Left ventricle myocardium inferior (tissue), 1 donor: Measurements from ENCODE around the gene POLA1. TPM values are rescaled to one million over a fixed set of nuclear protein-coding genes. Genes with fewer than 3 reads are reported as not detected.

Experiments used
- DNase-seq: peaks from one replicate; pipeline ENCODE4 v3.0.0-alpha.2; 2020
- H3K27ac ChIP-seq: fragments of 200-600 bp; replicated peaks from 2 replicates; pipeline ENCODE4 v1.8.0; 2021
- H3K27me3 ChIP-seq: fragments of 200-600 bp; 2 replicates; pipeline ENCODE4 v1.8.0; 2021; ENCODE audit warnings: low read depth
- H3K36me3 ChIP-seq: fragments of 200-600 bp; 2 replicates; pipeline ENCODE4 v1.8.0; 2021
- H3K4me1 ChIP-seq: fragments of 200-600 bp; 2 replicates; pipeline ENCODE4 v1.8.0; 2021
- H3K4me3 ChIP-seq: fragments of 200-600 bp; 2 replicates; pipeline ENCODE4 v1.8.0; 2021; ENCODE audit warnings: mild to moderate bottlenecking, moderate library complexity
- H3K9me3 ChIP-seq: fragments of 200-600 bp; replicated peaks from 2 replicates; pipeline ENCODE4 v1.8.0; 2021
- intact Hi-C: fragments of 100-400 bp; cut with micrococcal nuclease; formaldehyde crosslinking; loops from one replicate; pipeline ENCODE4 v1.11.0; 2022
- total RNA-seq: library from RNA; stranded (reverse); fragmentation: NEBNext Ultra II Directional; extraction: Animal tissue kit (Norgen Biotek cat#: 25700); gene quantifications from one replicate; pipeline ENCODE4 v1.2.1, GENCODE V29; 2021
- TF ChIP-seq, protein P1 (sequence below): fragments of 200-600 bp; IDR thresholded peaks from 2 replicates; pipeline ENCODE4 v1.8.0; 2021; ENCODE audit warnings: antibody characterized with exemption, mild to moderate bottlenecking, borderline replicate concordance
- donor health status: DM: no; HTN: yes; CAD: no; lungs with severe emphysema.

POLA1 gene
- total RNA-seq, 1 donor from 2014 or later: 7.3 TPM

DNA sequence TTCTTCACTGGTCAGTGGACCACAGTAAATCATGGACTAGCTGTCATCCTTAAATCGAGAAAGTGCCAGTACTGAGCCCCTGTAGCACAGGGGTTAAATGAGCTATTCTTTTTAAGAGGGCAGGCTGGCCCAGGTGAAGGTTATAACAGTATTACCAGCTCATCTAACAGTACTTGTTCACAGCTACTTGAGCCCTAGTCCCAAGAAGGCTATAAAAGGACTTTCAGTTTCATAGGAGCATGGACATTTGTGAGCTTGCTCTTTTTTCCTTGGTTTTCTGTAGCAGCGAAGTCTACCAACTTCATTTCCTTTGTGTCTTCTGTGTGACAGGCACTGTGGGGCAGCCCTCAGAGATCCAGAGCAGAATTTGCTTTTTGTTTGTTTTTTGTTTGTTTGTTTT lies 261.0 kb downstream of the POLA1 start:
- no peak overlapping the region for H3K4me3 ChIP-seq
- no peaks in the 10 kb centered on the region for H3K4me1 ChIP-seq
- H3K36me3 ChIP-seq: no peaks in the 10 kb centered on the region
- H3K27me3 ChIP-seq: no peaks in the 10 kb centered on the region
- DNase-seq: no peak
- TF ChIP-seq, protein P1, sequence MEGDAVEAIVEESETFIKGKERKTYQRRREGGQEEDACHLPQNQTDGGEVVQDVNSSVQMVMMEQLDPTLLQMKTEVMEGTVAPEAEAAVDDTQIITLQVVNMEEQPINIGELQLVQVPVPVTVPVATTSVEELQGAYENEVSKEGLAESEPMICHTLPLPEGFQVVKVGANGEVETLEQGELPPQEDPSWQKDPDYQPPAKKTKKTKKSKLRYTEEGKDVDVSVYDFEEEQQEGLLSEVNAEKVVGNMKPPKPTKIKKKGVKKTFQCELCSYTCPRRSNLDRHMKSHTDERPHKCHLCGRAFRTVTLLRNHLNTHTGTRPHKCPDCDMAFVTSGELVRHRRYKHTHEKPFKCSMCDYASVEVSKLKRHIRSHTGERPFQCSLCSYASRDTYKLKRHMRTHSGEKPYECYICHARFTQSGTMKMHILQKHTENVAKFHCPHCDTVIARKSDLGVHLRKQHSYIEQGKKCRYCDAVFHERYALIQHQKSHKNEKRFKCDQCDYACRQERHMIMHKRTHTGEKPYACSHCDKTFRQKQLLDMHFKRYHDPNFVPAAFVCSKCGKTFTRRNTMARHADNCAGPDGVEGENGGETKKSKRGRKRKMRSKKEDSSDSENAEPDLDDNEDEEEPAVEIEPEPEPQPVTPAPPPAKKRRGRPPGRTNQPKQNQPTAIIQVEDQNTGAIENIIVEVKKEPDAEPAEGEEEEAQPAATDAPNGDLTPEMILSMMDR: no peak
- no peaks in the 10 kb centered on the region for H3K9me3 ChIP-seq
- intact Hi-C loops: no loop called here
- no peak overlapping the region for H3K27ac ChIP-seq

DNA sequence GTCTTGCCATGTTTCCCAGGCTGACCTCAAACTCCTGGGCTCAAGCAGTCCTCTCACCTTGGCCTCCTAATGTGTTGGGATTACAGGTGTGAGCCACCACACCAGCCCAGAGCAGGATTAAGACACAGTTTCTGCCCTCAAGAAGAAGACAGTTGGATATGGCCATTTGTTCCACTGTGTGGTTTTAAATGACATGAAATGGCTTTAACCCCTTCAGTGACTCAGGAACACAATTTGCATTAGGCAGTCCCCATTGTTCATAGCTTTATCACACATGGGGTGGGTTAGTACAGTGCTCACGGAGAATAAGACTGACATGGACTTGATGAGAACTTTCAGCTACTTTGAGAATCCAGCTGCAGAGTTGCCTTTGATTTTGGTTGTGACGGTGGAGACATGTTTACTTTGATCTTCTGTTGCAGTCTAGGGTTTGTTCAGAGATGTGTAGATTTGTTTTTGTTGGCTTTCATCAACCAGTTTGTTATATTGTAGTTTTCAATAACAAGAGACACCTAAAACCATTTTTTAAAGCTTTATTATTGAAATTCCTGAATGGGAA lies 261.7 kb downstream of the POLA1 start:
- Histone ChIP-seq H3K27me3 (no peaks in the 10 kb centered on the region), H3K36me3 (no peaks in the 10 kb centered on the region), H3K4me3 (no peak overlapping the region), H3K4me1 (no peaks in the 10 kb centered on the region), H3K27ac (no peak overlapping the region), H3K9me3 (no peaks in the 10 kb centered on the region)
- TF ChIP-seq, protein P1: no peak
- intact Hi-C loops: no loop called here
- no peak for DNase-seq

DNA sequence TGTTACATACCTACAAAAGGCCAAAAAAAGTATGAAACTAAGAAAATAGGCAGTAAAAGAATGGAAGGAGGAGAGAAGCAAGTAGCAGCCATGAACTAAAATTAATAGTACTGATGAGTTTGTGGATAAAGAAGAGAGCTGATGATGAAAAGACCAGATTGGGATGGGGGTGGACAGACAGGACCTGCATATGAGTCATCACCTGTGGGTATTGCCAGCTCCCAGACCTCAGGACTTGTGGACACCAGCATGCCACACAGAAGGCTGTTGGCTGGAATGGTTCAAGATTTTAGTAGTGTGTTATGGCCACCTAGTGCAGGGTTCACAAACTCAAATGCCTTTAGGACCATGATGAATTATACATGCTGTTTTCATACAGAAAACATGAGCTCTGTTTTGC lies 263.1 kb downstream of the POLA1 start:
- TF ChIP-seq, protein P1: no peak
- Histone ChIP-seq H3K4me3 (no peak overlapping the region), H3K27me3 (no peaks in the 10 kb centered on the region), H3K4me1 (no peaks in the 10 kb centered on the region), H3K36me3 (no peaks in the 10 kb centered on the region), H3K9me3 (no peaks in the 10 kb centered on the region), H3K27ac (no peak overlapping the region)
- intact Hi-C loops: no loop called here
- no peak for DNase-seq

DNA sequence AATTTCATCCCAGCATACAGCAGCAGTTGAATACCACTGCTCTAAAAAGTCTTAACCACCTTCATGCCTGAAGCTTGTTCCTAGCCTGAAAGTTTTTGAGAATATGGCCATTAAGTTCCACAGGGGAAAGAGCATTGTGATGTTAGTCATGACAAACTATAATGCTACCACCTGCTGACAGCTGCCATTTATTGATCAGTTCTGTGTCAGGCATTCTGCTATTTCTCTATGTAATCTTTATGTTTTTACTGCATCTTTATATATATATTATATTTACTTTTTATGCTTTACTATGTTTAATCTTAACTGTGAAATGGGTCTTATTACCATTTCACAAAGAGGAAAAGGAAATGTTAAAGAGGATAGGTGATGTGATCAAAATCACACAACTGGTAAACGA lies 268.1 kb downstream of the POLA1 start:
- Histone ChIP-seq H3K27ac (no peak overlapping the region), H3K4me1 (no peaks in the 10 kb centered on the region)
- TF ChIP-seq, protein P1: no peak

DNA sequence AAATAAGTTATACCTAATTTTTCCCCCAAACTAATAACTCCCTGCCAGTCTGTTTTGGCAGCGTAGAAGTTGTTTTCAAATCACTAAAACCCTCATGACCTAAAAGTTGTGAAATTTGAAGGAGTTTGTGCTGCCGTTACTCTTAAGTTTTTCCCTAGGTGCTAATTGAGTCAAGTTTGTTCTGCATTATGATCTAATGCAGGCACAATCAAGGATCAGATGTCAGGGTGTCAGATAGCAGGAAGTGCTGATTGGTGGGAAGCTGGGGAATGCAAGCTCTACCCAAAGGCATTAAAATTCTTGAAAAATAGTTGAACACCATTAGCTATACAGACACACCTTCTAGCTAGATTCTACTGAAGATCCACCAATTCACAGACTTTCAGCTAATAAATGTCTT lies 270.1 kb downstream of the POLA1 start:
- no peak overlapping the region for H3K27ac ChIP-seq
- H3K36me3 ChIP-seq: no peaks in the 10 kb centered on the region
- intact Hi-C loops: no loop called here
- TF ChIP-seq, protein P1: no peak
- H3K4me3 ChIP-seq: no peak overlapping the region
- DNase-seq: no peak
- no peaks in the 10 kb centered on the region for H3K4me1 ChIP-seq
- H3K27me3 ChIP-seq: no peaks in the 10 kb centered on the region
- H3K9me3 ChIP-seq: no peaks in the 10 kb centered on the region

More for the DNA sequence above, 268.1 kb downstream of the POLA1 start:
- Histone ChIP-seq H3K9me3 (no peaks in the 10 kb centered on the region), H3K4me3 (no peak overlapping the region), H3K27me3 (no peaks in the 10 kb centered on the region), H3K36me3 (no peaks in the 10 kb centered on the region)
- intact Hi-C loops: no loop called here
- no peak for DNase-seq

DNA sequence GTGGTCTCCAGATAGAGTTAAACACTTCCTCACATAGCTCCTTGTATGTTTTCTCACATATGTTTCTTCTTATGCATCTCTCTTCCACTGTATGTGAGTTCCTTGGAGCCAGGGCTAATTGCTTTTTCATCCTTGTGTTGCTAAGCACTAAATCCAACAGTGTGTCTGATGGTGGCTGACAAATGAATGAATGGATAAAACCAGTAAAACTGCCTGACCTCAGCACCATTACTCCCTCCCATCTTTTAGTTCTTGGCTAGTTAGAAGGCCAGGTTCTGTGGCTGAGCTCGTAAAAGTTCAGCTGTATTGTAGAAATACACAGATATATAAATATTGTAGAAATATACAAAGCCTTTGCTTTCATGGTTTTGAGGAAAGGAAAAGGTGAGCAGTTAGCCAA lies 271.7 kb downstream of the POLA1 start:
- no peak for DNase-seq
- H3K27me3 ChIP-seq: no peaks in the 10 kb centered on the region
- no peak overlapping the region for H3K4me3 ChIP-seq
- no peaks in the 10 kb centered on the region for H3K4me1 ChIP-seq
- no peak overlapping the region for H3K27ac ChIP-seq
- intact Hi-C loops: no loop called here
- H3K9me3 ChIP-seq: no peaks in the 10 kb centered on the region
- H3K36me3 ChIP-seq: no peaks in the 10 kb centered on the region
- TF ChIP-seq, protein P1: no peak
